Activated CD8-positive, alpha-beta memory T cell treated with anti-CD3 and anti-CD28 coated beads, Interleukin-2, amount 10 ng/mL, durations not matched to agents 7 days and 5 days (primary cell): ENCODE measurements around the gene CHD6. TPM values are rescaled to one million over a fixed set of nuclear protein-coding genes. Genes with fewer than 3 reads are reported as not detected.

Experiments used
- ATAC-seq: fragments of 150-1000 bp; cut with Tn5 transposase; one replicate; pipeline ENCODE4 v1.10.0; 2021; ENCODE audit warnings: moderate library complexity
- CTCF ChIA-PET: fragments of 350-600 bp; sonication (Branson Sonifier 250); formaldehyde crosslinking; loops from one replicate; lab custom pipeline; 2021; ENCODE audit warnings: antibody characterized with exemption; lab: Charles Lee
- DNase-seq: peaks from one replicate; pipeline ENCODE4 v3.0.0-alpha.2; 2020
- H3K27ac Mint-ChIP-seq: one replicate; pipeline ENCODE4 v1.8.0; 2021; ENCODE audit warnings: mild to moderate bottlenecking, mixed read lengths
- H3K27me3 Mint-ChIP-seq: one replicate; pipeline ENCODE4 v1.8.0; 2021; ENCODE audit warnings: mixed read lengths
- H3K36me3 Mint-ChIP-seq: one replicate; pipeline ENCODE4 v1.8.0; 2021; ENCODE audit warnings: mild to moderate bottlenecking, mixed read lengths
- H3K4me1 Mint-ChIP-seq: one replicate; pipeline ENCODE4 v1.8.0; 2021; ENCODE audit warnings: mixed read lengths
- H3K4me3 Mint-ChIP-seq: one replicate; pipeline ENCODE4 v1.8.0; 2021; ENCODE audit warnings: mild to moderate bottlenecking, moderate library complexity, mixed read lengths
- H3K9me3 Mint-ChIP-seq: one replicate; pipeline ENCODE4 v1.8.0; 2022; ENCODE audit warnings: low read depth, mixed read lengths
- total RNA-seq, 2 experiments: library from RNA; stranded (reverse); gene quantifications; one replicate each; pipeline ENCODE4 v1.2.3, GENCODE V29; 2021

The CHD6 gene
- total RNA-seq, 2 experiments from 2014 or later, result 32.2 to 33.5 TPM

- DNase-seq (no peak), ATAC-seq (no peak)
- H3K4me1 Mint-ChIP-seq, result peaks cover 15% of the 10 kb centered on the region
- H3K9me3 Mint-ChIP-seq, result no peaks in the 10 kb centered on the region
- no peak overlapping the region for H3K27ac Mint-ChIP-seq
- H3K4me3 Mint-ChIP-seq, result no peak overlapping the region
- CTCF ChIA-PET, result no interaction called here
- peaks cover 42% of the 10 kb centered on the region for H3K36me3 Mint-ChIP-seq
- H3K27me3 Mint-ChIP-seq, result no peaks in the 10 kb centered on the region
These were observed 199.4 kb downstream of the CHD6 start for GRCh38 chr20:41418739-41419293.

DNA sequence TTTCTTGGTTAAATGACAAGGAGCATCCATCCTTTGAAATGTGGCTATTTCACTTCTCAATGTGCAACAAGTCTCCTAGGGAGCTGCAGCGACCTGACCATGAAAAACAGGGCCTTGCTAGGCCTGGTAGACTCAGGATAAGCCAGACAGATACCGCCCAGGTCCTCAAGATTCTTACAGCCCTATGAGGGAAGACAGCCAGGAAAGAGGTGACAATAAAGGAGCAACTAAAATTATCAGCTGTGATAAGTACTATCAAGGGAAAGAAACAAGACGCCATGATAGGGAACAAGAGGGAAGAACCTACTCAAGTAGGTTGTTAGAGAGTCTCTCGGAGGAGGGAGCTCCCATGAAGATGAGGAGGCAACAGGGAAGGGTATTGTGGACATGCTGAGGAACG is 200.1 kb downstream of the CHD6 start:
- no peak overlapping the region for H3K4me3 Mint-ChIP-seq
- H3K27ac Mint-ChIP-seq, result no peak overlapping the region
- peaks cover 40% of the 10 kb centered on the region for H3K36me3 Mint-ChIP-seq
- no peaks in the 10 kb centered on the region for H3K9me3 Mint-ChIP-seq
- ATAC-seq (no peak), DNase-seq (no peak)
- no peaks in the 10 kb centered on the region for H3K27me3 Mint-ChIP-seq
- CTCF ChIA-PET, result interaction anchor here (1.2 kb wide), 1 partner anchor 283 kb away, joined by 3 read pairs; no protein-coding TSS in a partner anchor
- peaks cover 16% of the 10 kb centered on the region for H3K4me1 Mint-ChIP-seq

GRCh38 chr20:41415191-41415590 is 203.0 kb downstream of the CHD6 start:
- DNase-seq (no peak), ATAC-seq (no peak)
- Mint-ChIP-seq H3K36me3 (peaks cover 15% of the 10 kb centered on the region), H3K9me3 (no peaks in the 10 kb centered on the region), H3K4me3 (no peak overlapping the region), H3K4me1 (peaks cover 2% of the 10 kb centered on the region), H3K27ac (no peak overlapping the region), H3K27me3 (no peaks in the 10 kb centered on the region)
- CTCF ChIA-PET, result no interaction called here

DNA sequence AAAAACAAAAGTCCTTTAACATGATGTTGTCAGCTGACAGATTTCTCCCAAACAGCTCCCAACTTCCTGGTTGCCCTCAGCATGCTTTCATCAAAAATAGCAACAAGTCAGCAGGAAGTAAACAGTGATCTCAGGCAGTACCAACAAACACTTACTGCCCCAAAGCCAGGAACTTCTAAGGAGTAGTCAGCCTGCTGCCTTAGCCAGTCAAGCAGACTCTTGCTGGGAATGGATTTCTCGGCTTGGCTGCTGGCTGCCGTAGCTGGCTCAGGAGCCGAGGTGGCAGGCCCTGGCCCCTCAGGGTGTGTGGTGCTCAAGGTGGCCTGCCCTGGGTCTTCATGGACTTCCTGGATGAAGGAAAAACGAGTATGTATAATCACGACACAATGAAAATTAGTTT is 205.0 kb downstream of the CHD6 start:
- peaks cover 16% of the 10 kb centered on the region for H3K36me3 Mint-ChIP-seq
- peaks cover 13% of the 10 kb centered on the region for H3K4me1 Mint-ChIP-seq
- H3K27ac Mint-ChIP-seq, result no peak overlapping the region
- CTCF ChIA-PET, result interaction anchor here (0.7 to 1.5 kb wide), 2 partner anchors 15 to 278 kb away, joined by 3 read pairs; no protein-coding TSS in a partner anchor
- H3K9me3 Mint-ChIP-seq, result no peaks in the 10 kb centered on the region
- H3K4me3 Mint-ChIP-seq, result no peak overlapping the region
- H3K27me3 Mint-ChIP-seq, result no peaks in the 10 kb centered on the region
- no peak for DNase-seq
- no peak for ATAC-seq

GRCh38 chr20:41412324-41413120 is 205.7 kb downstream of the CHD6 start:
- CTCF ChIA-PET, result interaction anchor here (0.7 to 1.5 kb wide), 2 partner anchors 15 to 277 kb away, joined by 3 read pairs; no protein-coding TSS in a partner anchor
- Mint-ChIP-seq H3K27me3 (no peaks in the 10 kb centered on the region), H3K36me3 (peaks cover 13% of the 10 kb centered on the region), H3K9me3 (no peaks in the 10 kb centered on the region), H3K27ac (no peak overlapping the region), H3K4me3 (no peak overlapping the region), H3K4me1 (peaks cover 18% of the 10 kb centered on the region)
- DNase-seq (no peak), ATAC-seq (no peak)

- DNase-seq, result no peak
- H3K9me3 Mint-ChIP-seq, result no peaks in the 10 kb centered on the region
- no peak overlapping the region for H3K27ac Mint-ChIP-seq
- H3K4me3 Mint-ChIP-seq, result no peak overlapping the region
- no peak for ATAC-seq
- H3K4me1 Mint-ChIP-seq, result peaks cover 23% of the 10 kb centered on the region
- no peaks in the 10 kb centered on the region for H3K27me3 Mint-ChIP-seq
- peaks cover 14% of the 10 kb centered on the region for H3K36me3 Mint-ChIP-seq
- CTCF ChIA-PET, result interaction anchor here (0.5 to 1.8 kb wide), 5 partner anchors 9 to 66 kb away, joined by 3 to 8 read pairs (median 4); no protein-coding TSS in a partner anchor
These were observed 206.8 kb downstream of the CHD6 start for GRCh38 chr20:41411391-41411847.

DNA sequence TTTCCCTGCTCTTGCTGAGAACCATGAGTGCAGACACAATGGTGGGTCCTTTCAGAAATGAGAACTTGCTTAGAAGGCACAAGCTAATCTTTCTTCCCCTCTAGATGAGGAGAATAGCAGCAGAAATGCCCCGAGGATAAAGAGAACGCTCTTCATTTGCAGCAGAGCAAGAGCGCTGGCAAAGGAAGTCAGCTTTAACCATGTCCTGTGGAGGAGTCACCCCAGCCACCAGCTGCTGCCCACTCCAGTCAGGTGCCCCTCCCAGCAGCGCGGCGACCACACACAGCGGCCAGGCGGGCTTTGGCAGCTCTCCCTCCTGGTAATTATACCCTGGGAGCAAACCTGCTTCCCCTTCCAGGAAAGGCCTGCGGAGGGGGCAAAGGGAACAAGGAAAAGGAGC is 209.2 kb downstream of the CHD6 start:
- ATAC-seq, result no peak
- Mint-ChIP-seq H3K4me3 (no peak overlapping the region), H3K4me1 (peaks cover 23% of the 10 kb centered on the region), H3K36me3 (peaks cover 14% of the 10 kb centered on the region), H3K9me3 (no peaks in the 10 kb centered on the region), H3K27me3 (no peaks in the 10 kb centered on the region), H3K27ac (peak overlapping the region; percentile 60)
- no peak for DNase-seq
- CTCF ChIA-PET, result interaction anchor here (1.6 to 1.7 kb wide), 2 partner anchors 8 to 274 kb away, joined by 3 to 4 read pairs; no protein-coding TSS in a partner anchor

DNA sequence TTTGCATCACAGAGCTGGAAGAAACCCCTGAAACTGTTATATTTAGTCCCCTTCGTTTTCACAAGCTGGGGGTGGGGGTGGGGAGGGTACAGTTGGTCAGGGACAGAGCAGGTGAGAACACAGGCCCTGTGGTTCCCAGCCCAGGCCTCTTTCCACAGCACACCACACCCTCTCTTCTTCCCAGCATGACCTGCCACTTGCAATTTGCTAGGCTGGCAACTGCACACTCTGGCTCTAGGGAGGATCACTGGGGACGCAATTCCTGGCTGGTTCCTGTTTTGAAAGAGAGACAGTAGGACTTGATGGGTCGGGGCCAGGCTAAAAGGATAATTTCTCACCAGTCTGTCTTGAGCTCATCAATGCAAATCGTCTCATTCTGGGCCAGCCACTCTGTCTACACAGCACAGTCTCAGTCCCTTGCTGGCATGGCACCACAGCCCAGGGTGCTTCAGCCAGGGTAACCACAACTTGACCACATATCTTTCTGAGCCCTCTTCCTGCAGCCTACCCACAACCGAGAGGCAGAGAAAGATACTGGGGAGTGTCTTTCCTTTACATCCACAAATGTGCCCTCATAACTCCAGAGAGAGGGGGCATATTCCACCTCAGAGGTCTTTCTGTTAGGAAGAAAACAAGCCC is 209.9 kb downstream of the CHD6 start:
- ATAC-seq (peak; percentile 77), DNase-seq (peak; percentile 70)
- CTCF ChIA-PET, result interaction anchor here (1.6 to 1.7 kb wide), 2 partner anchors 9 to 273 kb away, joined by 3 to 4 read pairs; no protein-coding TSS in a partner anchor
- Mint-ChIP-seq H3K9me3 (no peaks in the 10 kb centered on the region), H3K4me3 (no peak overlapping the region), H3K27ac (peak overlapping the region; percentile 60), H3K27me3 (no peaks in the 10 kb centered on the region), H3K36me3 (peaks cover 10% of the 10 kb centered on the region), H3K4me1 (peaks cover 21% of the 10 kb centered on the region)

DNA sequence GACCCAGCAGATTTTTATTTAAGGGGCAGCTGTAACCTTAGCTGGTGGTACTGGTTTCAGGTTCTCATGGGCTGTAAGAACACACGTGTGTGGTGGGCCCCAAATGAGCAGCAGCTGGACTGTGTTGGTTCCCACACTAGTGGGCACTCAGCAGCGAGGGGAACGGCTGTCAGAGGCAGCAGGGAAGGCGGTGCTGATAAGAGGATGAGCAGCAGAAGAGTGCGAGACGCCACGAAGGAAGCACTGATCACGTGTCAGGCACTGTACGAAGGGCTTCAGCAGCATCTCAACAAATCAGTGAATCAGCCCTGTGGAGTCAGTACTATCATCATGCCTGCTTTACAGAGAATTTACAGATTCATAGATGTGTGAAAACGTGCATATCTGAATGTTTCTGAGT is 210.6 kb downstream of the CHD6 start:
- Mint-ChIP-seq H3K9me3 (no peaks in the 10 kb centered on the region), H3K36me3 (peaks cover 10% of the 10 kb centered on the region), H3K27me3 (no peaks in the 10 kb centered on the region), H3K27ac (no peak overlapping the region), H3K4me1 (peaks cover 21% of the 10 kb centered on the region), H3K4me3 (no peak overlapping the region)
- ATAC-seq, result no peak
- DNase-seq, result no peak
- CTCF ChIA-PET, result interaction anchor here (1.6 to 1.7 kb wide), 2 partner anchors 9 to 272 kb away, joined by 3 to 4 read pairs; no protein-coding TSS in a partner anchor

- no peak for DNase-seq
- Mint-ChIP-seq H3K9me3 (no peaks in the 10 kb centered on the region), H3K36me3 (peaks cover 10% of the 10 kb centered on the region), H3K4me1 (peaks cover 21% of the 10 kb centered on the region), H3K4me3 (no peak overlapping the region), H3K27ac (no peak overlapping the region), H3K27me3 (no peaks in the 10 kb centered on the region)
- ATAC-seq, result no peak
- CTCF ChIA-PET, result interaction anchor here (1.7 kb wide), 1 partner anchor 10 kb away, joined by 3 read pairs; no protein-coding TSS in a partner anchor
These were observed 211.2 kb downstream of the CHD6 start for GRCh38 chr20:41406896-41407444.

DNA sequence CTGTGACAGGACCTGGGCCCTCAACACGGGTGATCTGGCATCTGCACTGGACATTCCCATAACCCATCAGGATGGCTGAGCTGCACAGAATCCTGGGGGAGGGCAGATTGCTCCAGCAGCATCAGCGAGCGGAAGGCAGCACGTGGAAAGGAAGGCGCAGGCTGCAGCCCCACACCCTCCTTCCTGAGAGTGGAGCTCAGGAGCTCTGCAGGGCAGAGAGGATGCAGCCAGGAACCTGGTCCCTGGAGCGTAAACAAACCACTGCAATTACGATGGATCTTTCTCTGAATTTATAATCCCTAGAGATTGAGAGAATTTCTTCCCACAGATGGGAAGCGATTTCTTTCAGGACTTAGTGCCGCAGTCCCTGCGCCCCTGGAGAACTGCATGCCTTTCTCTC is 211.8 kb downstream of the CHD6 start:
- Mint-ChIP-seq H3K4me3 (no peak overlapping the region), H3K27ac (no peak overlapping the region), H3K36me3 (peaks cover 9% of the 10 kb centered on the region), H3K4me1 (peaks cover 21% of the 10 kb centered on the region), H3K27me3 (no peaks in the 10 kb centered on the region), H3K9me3 (no peaks in the 10 kb centered on the region)
- CTCF ChIA-PET, result no interaction called here
- ATAC-seq, result no peak
- DNase-seq, result no peak

DNA sequence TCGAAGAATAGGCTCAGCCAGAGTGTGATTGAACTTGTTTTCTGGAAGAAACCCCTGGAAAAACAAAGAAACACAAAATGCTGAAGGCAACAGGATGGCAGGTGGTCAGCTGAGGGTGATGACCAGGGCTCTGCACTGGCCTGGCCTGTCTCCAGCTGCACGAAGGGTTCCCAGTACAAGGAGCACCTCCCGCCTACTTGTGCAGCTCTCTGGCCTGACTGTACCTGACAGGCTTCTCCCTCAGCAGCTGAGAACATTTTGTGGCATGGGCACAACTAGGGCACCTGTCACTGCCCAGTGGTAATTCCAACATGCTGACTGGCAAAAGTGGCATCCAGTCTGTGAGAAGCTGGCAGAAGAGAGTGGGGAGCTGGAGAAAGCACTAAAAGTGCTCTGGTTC is 212.7 kb downstream of the CHD6 start:
- no peak for DNase-seq
- ATAC-seq, result no peak
- H3K4me1 Mint-ChIP-seq, result peaks cover 21% of the 10 kb centered on the region
- CTCF ChIA-PET, result no interaction called here
- H3K36me3 Mint-ChIP-seq, result peaks cover 9% of the 10 kb centered on the region
- H3K27me3 Mint-ChIP-seq, result no peaks in the 10 kb centered on the region
- H3K9me3 Mint-ChIP-seq, result no peaks in the 10 kb centered on the region
- no peak overlapping the region for H3K27ac Mint-ChIP-seq
- H3K4me3 Mint-ChIP-seq, result no peak overlapping the region

DNA sequence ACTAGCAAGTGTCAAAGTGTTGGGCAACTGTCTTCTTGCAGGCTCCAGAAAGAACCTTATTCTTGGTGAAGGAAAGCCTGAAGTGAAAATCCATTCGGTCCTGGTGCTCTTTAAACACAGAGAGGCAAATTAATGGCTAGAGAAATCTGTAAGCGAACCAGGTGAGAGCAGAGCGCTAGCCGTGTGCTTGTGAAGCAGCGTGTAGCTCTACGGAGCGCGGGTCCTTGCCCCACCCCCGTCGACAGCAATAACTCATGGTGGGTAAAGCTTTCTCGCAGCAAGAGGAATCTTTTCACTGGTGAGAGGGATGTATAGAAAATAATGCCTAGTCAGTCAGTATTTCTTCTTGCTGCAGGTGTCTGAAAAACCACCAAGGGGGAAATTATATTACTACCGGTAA is 214.6 kb downstream of the CHD6 start:
- no peak overlapping the region for H3K4me3 Mint-ChIP-seq
- ATAC-seq, result no peak
- H3K27ac Mint-ChIP-seq, result no peak overlapping the region
- CTCF ChIA-PET, result no interaction called here
- H3K4me1 Mint-ChIP-seq, result peaks cover 14% of the 10 kb centered on the region
- no peak for DNase-seq
- peaks cover 6% of the 10 kb centered on the region for H3K36me3 Mint-ChIP-seq
- H3K9me3 Mint-ChIP-seq, result no peaks in the 10 kb centered on the region
- no peaks in the 10 kb centered on the region for H3K27me3 Mint-ChIP-seq
